IMR-90 (cell line): Measurements from ENCODE around the gene HSP90AA1.

Experiments used
- BHLHE40 ChIP-seq: fragments of 150-350 bp; IDR thresholded peaks from 2 replicates; pipeline ENCODE4 v1.6.1; 2016; ENCODE audit warnings: mild to moderate bottlenecking, low read depth, low read length
- MAFK ChIP-seq: IDR thresholded peaks from 2 replicates; pipeline ENCODE4 v1.6.1; 2012; ENCODE audit warnings: low read depth, low read length, improper control_type of control experiment
- RAD21 ChIP-seq: IDR thresholded peaks from 2 replicates; pipeline ENCODE4 v1.6.1; 2012; ENCODE audit warnings: low read length, improper control_type of control experiment
- SMC3 ChIP-seq: fragments of 150-350 bp; IDR thresholded peaks from 2 replicates; pipeline ENCODE4 v1.6.1; 2016; ENCODE audit warnings: low read depth, mild to moderate bottlenecking, antibody characterized with exemption, low read length, moderate library complexity
- TF ChIP-seq, protein P1 (sequence below): conservative IDR thresholded peaks from 2 replicates; pipeline ENCODE4 v1.5.1; 2012; ENCODE audit warnings: mild to moderate bottlenecking, low read depth, low read length, improper control_type of control experiment

DNA sequence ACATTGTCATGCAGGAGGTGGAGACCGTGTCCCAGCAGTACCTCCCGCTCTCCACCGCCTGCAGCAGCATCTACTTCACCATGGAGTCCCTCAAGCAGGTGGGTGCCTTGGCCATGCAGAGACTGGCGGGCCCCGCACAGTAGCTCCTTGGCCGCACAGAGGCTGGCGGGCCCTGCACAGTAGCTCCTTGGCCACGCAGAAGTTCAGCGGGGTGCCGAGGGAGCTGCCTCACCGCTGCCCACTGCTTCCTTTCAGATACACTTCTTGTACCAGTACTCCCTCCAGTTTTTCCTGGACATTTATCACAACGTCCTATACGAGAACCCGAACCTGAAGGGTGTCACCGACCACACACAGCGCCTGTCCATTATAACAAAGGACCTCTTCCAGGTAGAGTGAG lies 47.7 kb downstream of the HSP90AA1 start:
- TF ChIP-seq, protein P1, sequence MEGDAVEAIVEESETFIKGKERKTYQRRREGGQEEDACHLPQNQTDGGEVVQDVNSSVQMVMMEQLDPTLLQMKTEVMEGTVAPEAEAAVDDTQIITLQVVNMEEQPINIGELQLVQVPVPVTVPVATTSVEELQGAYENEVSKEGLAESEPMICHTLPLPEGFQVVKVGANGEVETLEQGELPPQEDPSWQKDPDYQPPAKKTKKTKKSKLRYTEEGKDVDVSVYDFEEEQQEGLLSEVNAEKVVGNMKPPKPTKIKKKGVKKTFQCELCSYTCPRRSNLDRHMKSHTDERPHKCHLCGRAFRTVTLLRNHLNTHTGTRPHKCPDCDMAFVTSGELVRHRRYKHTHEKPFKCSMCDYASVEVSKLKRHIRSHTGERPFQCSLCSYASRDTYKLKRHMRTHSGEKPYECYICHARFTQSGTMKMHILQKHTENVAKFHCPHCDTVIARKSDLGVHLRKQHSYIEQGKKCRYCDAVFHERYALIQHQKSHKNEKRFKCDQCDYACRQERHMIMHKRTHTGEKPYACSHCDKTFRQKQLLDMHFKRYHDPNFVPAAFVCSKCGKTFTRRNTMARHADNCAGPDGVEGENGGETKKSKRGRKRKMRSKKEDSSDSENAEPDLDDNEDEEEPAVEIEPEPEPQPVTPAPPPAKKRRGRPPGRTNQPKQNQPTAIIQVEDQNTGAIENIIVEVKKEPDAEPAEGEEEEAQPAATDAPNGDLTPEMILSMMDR, result no peak
- no peak for TF ChIP-seq BHLHE40
- no peak for TF ChIP-seq RAD21
- no peak for TF ChIP-seq SMC3
- no peak for TF ChIP-seq MAFK
